ENCODE data around the gene NFX1.
"Not testable (repeated sequence)": the region's sequence is repeated elsewhere in the genome, so short reads cannot be mapped to it uniquely, and the experiment has no call there.

Gene NFX1

DNA sequence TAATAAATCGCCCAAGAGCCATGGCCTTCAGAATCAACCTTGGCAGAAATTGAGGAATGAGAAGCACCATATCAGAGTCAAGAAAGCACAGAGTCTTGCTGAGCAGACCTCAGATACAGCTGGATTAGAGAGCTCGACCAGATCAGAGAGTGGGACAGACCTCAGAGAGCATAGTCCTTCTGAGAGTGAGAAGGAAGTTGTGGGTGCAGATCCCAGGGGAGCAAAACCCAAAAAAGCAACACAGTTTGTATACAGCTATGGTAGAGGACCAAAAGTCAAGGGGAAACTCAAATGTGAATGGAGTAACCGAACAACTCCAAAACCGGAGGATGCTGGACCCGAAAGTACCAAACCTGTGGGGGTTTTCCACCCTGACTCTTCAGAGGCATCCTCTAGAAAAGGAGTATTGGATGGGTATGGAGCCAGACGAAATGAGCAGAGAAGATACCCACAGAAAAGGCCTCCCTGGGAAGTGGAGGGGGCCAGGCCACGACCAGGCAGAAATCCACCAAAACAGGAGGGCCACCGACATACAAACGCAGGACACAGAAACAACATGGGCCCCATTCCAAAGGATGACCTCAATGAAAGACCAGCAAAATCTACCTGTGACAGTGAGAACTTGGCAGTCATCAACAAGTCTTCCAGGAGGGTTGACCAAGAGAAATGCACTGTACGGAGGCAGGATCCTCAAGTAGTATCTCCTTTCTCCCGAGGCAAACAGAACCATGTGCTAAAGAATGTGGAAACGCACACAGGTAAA, 4.5 kb downstream of the NFX1 start:
- Histone ChIP-seq H3K4me1 (ENCODE audit: control insufficient read depth, insufficient read depth, low read length) (peaks cover 38% of the 10 kb centered on the region), H3K27me3 (ENCODE audit: control insufficient read depth, insufficient read depth, low read length) (no peaks in the 10 kb centered on the region), H3K9ac (ENCODE audit: low read length) (no peak overlapping the region), H3K36me3 (ENCODE audit: control insufficient read depth, insufficient read depth, low read length) (peaks cover 5% of the 10 kb centered on the region), H3K4me3 (ENCODE audit: low read length) (no peak overlapping the region), H3K9me3 (ENCODE audit: control insufficient read depth, low read length) (no peaks in the 10 kb centered on the region)

DNA sequence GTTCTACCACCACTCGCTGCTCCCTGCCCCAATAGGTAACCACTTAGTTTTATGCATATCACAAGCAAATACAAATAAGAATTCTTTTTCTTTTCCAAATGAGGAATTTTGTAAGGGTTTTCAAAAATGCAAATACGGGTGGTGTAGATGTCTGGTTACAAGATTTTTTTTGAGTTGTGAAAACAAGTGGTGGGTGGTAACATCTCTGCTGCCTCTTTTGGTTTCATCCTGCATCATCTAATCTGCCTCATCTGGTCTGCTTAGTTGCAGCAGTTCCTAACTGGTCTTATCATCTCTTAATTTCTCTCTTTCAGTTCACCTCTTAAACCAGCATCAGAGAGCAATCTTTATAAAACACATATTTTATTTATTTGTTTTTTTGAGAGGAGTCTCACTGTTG, 5.3 kb downstream of the NFX1 start:
- H3K4me1 ChIP-seq (ENCODE audit: control insufficient read depth, insufficient read depth, low read length): peaks cover 38% of the 10 kb centered on the region
- no peaks in the 10 kb centered on the region for H3K27me3 ChIP-seq (ENCODE audit: control insufficient read depth, insufficient read depth, low read length)
- no peaks in the 10 kb centered on the region for H3K9me3 ChIP-seq (ENCODE audit: control insufficient read depth, low read length)
- H3K36me3 ChIP-seq (ENCODE audit: control insufficient read depth, insufficient read depth, low read length): peaks cover 5% of the 10 kb centered on the region
- no peak overlapping the region for H3K4me3 ChIP-seq (ENCODE audit: low read length)
- H3K9ac ChIP-seq (ENCODE audit: low read length): no peak overlapping the region

DNA sequence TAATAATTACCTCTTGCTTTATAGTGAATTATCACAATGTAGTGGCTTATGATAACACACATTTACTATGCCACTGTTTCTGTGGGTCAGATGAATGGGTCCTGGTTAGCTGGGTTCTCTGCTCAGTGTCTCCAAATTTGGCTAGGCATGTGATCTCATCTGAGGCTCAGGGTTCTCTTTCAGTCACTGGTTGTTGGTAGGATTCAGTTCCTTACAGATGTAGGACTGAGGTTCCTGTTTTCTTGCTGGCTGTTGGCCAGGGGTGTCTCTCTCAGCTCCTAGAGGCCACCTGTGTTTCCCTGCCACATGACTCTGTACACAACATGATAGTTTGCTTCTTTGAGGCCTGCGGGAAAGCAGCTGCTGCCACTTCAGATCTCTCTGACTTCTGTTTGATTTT, 7.1 kb downstream of the NFX1 start:
- Histone ChIP-seq H3K4me3 (ENCODE audit: low read length) (peak overlapping the region; percentile 18), H3K4me1 (ENCODE audit: control insufficient read depth, insufficient read depth, low read length) (peaks cover 25% of the 10 kb centered on the region), H3K27me3 (ENCODE audit: control insufficient read depth, insufficient read depth, low read length) (no peaks in the 10 kb centered on the region), H3K9me3 (ENCODE audit: control insufficient read depth, low read length) (no peaks in the 10 kb centered on the region), H3K36me3 (ENCODE audit: control insufficient read depth, insufficient read depth, low read length) (no peaks in the 10 kb centered on the region), H3K9ac (ENCODE audit: low read length) (no peak overlapping the region)

DNA sequence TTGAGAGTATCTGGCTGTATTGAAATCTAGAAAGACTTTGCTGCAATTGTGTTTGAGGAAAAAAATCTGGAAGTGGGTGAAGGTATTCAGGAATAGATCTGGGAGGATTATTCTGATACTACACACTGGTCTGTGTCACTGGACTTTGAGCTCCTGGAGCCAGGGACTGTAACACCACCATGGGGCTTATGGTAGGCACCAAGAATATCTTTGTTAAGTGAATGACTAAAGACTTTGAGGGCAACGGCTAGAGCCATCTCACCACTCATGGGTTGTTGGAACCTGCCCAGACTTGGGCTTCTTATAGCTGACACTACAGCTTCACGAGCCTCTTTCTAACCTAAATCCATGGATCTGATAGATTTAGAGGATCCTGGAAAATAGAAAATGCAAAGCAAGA, 10.2 kb downstream of the NFX1 start:
- Histone ChIP-seq H3K36me3 (ENCODE audit: control insufficient read depth, insufficient read depth, low read length) (peaks cover 6% of the 10 kb centered on the region), H3K27me3 (ENCODE audit: control insufficient read depth, insufficient read depth, low read length) (no peaks in the 10 kb centered on the region), H3K4me3 (ENCODE audit: low read length) (no peak overlapping the region), H3K4me1 (ENCODE audit: control insufficient read depth, insufficient read depth, low read length) (peaks cover 25% of the 10 kb centered on the region), H3K9ac (ENCODE audit: low read length) (no peak overlapping the region), H3K9me3 (ENCODE audit: control insufficient read depth, low read length) (no peaks in the 10 kb centered on the region)

DNA sequence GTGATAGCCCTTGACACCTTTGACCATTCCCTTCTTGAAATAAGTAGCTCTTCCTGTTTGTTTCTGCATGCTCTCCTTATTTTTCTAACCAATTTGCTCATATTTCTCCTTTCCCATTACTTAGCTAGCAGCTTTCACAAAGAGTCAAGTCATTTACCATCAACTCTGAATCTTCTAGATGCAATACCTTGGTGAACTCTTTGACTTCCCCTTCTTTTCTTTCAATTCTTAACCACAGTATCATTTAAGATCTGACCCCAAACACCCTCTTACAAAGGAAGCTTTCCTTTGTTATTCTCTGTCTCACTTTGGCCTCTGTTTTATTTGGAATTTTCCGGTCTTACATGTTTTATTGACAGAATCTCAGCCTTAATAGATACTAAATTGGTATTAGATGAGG, 14.0 kb downstream of the NFX1 start:
- Histone ChIP-seq H3K4me1 (ENCODE audit: control insufficient read depth, insufficient read depth, low read length) (no peaks in the 10 kb centered on the region), H3K9ac (ENCODE audit: low read length) (no peak overlapping the region), H3K4me3 (ENCODE audit: low read length) (no peak overlapping the region), H3K9me3 (ENCODE audit: control insufficient read depth, low read length) (no peaks in the 10 kb centered on the region), H3K27me3 (ENCODE audit: control insufficient read depth, insufficient read depth, low read length) (no peaks in the 10 kb centered on the region), H3K36me3 (ENCODE audit: control insufficient read depth, insufficient read depth, low read length) (peaks cover 6% of the 10 kb centered on the region)

DNA sequence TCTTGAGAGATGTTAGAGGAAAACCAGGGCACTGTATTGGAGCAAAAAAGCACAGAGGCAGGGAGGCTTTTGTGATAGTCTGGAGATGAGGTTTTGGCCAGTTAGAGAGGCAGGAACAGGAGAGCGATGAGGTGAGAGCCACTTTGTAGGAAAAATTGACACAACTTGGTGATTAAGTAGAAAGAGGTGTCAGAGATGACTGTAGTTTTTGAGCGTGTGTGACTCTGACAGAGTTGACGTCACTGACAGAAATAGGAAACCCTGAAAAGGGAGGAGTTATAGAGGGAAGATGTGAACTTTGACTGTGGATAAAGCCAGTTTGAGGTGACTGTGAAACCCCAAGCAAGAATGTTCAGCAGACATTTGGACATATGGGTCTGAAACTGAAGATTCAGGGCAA, 15.7 kb downstream of the NFX1 start:
- Histone ChIP-seq H3K36me3 (ENCODE audit: control insufficient read depth, insufficient read depth, low read length) (peaks cover 6% of the 10 kb centered on the region), H3K9ac (ENCODE audit: low read length) (no peak overlapping the region), H3K27me3 (ENCODE audit: control insufficient read depth, insufficient read depth, low read length) (no peaks in the 10 kb centered on the region), H3K9me3 (ENCODE audit: control insufficient read depth, low read length) (no peaks in the 10 kb centered on the region), H3K4me3 (ENCODE audit: low read length) (no peak overlapping the region), H3K4me1 (ENCODE audit: control insufficient read depth, insufficient read depth, low read length) (peaks cover 7% of the 10 kb centered on the region)

DNA sequence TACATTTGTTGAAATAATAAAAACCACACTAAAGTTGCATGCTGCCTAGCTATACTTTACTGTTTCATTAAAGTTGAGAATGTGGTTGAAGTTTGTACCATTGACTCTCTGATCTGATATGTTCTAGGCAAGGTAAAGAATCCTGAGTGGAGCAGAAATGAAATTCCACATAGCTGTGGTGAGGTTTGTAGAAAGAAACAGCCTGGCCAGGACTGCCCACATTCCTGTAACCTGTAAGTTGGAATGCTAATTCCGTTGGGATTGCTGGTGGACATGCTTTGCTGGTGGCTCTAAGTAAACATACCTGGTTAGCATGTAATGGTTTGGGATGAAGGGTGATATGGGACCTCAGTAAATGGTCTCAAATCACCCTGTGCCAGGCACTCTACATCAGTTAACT, 16.8 kb downstream of the NFX1 start:
- Histone ChIP-seq H3K4me3 (ENCODE audit: low read length) (no peak overlapping the region), H3K4me1 (ENCODE audit: control insufficient read depth, insufficient read depth, low read length) (peaks cover 7% of the 10 kb centered on the region), H3K27me3 (ENCODE audit: control insufficient read depth, insufficient read depth, low read length) (no peaks in the 10 kb centered on the region), H3K36me3 (ENCODE audit: control insufficient read depth, insufficient read depth, low read length) (peaks cover 9% of the 10 kb centered on the region), H3K9me3 (ENCODE audit: control insufficient read depth, low read length) (no peaks in the 10 kb centered on the region), H3K9ac (ENCODE audit: low read length) (no peak overlapping the region)

DNA sequence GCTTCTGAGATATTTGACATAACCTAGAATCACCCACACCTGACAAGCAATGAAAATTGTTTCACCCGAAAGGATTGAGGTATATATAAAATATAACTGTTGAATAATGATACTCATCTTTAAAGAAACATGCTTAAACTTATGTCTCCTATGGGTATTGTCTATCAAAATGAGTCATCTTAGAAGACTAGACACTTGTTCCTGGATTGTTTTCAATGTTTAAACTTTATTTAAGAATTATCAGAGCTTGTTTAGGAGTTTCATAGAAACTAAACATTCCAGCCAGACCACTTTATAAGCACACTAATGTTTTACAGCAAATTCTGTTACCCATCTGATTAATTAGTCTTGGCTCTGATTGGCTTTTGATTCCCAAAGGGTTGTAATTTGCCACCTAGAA, 19.6 kb downstream of the NFX1 start:
- H3K27me3 ChIP-seq (ENCODE audit: control insufficient read depth, insufficient read depth, low read length): no peaks in the 10 kb centered on the region
- H3K4me1 ChIP-seq (ENCODE audit: control insufficient read depth, insufficient read depth, low read length): peaks cover 7% of the 10 kb centered on the region
- H3K9me3 ChIP-seq (ENCODE audit: control insufficient read depth, low read length): no peaks in the 10 kb centered on the region
- no peak overlapping the region for H3K9ac ChIP-seq (ENCODE audit: low read length)
- H3K36me3 ChIP-seq (ENCODE audit: control insufficient read depth, insufficient read depth, low read length): peaks cover 10% of the 10 kb centered on the region
- no peak overlapping the region for H3K4me3 ChIP-seq (ENCODE audit: low read length)

DNA sequence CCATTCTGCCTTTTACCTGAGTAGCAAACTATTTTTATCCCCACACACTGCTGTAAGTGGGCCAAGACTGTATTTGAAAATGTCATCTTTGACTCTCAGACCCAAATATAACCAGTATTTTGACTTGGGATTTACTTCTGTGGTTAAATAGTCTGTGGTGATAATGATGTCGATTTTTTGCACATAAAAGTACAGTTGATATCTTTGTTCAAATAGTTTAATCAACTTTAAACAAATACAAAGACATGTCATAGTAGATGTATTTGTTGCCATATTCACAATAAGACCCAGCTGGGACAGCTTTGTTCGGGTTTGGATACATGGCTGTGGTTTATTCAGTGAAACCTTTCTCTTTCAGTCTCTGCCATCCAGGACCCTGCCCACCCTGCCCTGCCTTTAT, 20.4 kb downstream of the NFX1 start:
- Histone ChIP-seq H3K4me1 (ENCODE audit: control insufficient read depth, insufficient read depth, low read length) (peaks cover 7% of the 10 kb centered on the region), H3K27me3 (ENCODE audit: control insufficient read depth, insufficient read depth, low read length) (no peaks in the 10 kb centered on the region), H3K4me3 (ENCODE audit: low read length) (no peak overlapping the region), H3K9ac (ENCODE audit: low read length) (no peak overlapping the region), H3K9me3 (ENCODE audit: control insufficient read depth, low read length) (no peaks in the 10 kb centered on the region), H3K36me3 (ENCODE audit: control insufficient read depth, insufficient read depth, low read length) (peaks cover 10% of the 10 kb centered on the region)

DNA sequence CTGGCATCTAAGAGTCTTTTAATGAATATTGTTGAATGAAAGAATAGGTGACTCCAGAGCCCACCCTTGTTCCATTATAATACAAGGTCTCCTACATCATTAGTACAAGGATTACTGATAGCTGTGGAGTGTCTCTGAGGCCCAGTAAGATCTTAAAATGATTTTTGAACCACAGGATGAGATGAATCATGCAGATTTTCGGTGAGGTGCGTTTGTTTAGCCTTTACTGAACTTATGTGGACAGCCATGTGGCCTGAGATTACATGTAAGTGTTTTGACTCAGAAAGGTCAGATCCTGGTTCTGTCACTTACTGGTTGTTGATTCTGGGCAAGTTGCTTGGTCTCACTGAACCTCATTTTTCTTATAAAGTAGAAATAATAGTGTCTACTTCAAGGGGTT, 21.6 kb downstream of the NFX1 start:
- peaks cover 7% of the 10 kb centered on the region for H3K4me1 ChIP-seq (ENCODE audit: control insufficient read depth, insufficient read depth, low read length)

DNA sequence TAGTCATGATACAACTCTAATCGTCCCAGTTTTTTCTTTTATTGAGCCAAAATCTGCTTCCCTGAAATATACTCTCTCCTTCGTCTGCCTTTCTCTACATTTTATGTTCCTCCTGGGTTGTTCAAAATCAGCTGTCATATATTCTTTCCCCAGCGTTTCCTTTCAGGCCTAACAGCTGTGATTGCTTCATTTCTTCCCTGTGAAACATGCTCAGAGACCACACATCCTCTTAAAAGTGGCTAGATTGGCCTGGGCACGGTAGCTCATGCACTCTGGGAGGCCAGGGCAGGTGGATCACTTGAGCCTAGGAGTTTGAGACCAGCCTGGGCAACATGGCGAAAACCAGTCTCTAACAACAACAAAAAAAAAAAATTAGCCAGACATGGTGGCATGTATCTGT, 25.1 kb downstream of the NFX1 start:
- Histone ChIP-seq H3K27me3 (ENCODE audit: control insufficient read depth, insufficient read depth, low read length) (no peaks in the 10 kb centered on the region), H3K36me3 (ENCODE audit: control insufficient read depth, insufficient read depth, low read length) (peaks cover 16% of the 10 kb centered on the region), H3K4me3 (ENCODE audit: low read length) (no peak overlapping the region), H3K9ac (ENCODE audit: low read length) (no peak overlapping the region), H3K4me1 (ENCODE audit: control insufficient read depth, insufficient read depth, low read length) (peaks cover 7% of the 10 kb centered on the region), H3K9me3 (ENCODE audit: control insufficient read depth, low read length) (no peaks in the 10 kb centered on the region)

More for the DNA sequence above, 21.6 kb downstream of the NFX1 start:
- Histone ChIP-seq H3K9me3 (ENCODE audit: control insufficient read depth, low read length) (no peaks in the 10 kb centered on the region), H3K27me3 (ENCODE audit: control insufficient read depth, insufficient read depth, low read length) (no peaks in the 10 kb centered on the region), H3K9ac (ENCODE audit: low read length) (no peak overlapping the region), H3K4me3 (ENCODE audit: low read length) (no peak overlapping the region), H3K36me3 (ENCODE audit: control insufficient read depth, insufficient read depth, low read length) (peaks cover 10% of the 10 kb centered on the region)

DNA sequence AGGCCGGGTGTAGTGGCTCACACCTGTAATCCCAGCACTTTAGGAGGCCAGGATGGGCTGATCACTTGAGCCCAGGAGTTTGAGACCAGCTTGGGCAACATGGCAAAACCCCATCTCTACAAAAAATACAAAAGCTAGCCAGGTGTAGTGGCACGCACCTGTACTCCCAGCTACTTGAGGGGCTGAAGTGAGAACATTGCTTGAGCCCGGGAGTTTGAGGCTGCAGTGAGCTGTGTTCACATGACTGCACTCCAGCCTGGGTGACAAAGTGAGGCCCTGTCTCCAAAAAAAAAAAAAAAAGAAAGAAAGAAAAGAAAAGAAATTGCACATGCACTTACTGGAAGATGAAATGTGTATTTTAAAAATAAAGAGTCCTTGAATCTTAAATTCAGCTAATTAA, 26.8 kb downstream of the NFX1 start:
- not testable (repeated sequence) for H3K4me1 ChIP-seq (ENCODE audit: control insufficient read depth, insufficient read depth, low read length); H3K4me3 ChIP-seq (ENCODE audit: low read length); H3K9ac ChIP-seq (ENCODE audit: low read length); H3K27me3 ChIP-seq (ENCODE audit: control insufficient read depth, insufficient read depth, low read length); H3K9me3 ChIP-seq (ENCODE audit: control insufficient read depth, low read length)
- H3K36me3 ChIP-seq (ENCODE audit: control insufficient read depth, insufficient read depth, low read length): peaks cover 26% of the 10 kb centered on the region

DNA sequence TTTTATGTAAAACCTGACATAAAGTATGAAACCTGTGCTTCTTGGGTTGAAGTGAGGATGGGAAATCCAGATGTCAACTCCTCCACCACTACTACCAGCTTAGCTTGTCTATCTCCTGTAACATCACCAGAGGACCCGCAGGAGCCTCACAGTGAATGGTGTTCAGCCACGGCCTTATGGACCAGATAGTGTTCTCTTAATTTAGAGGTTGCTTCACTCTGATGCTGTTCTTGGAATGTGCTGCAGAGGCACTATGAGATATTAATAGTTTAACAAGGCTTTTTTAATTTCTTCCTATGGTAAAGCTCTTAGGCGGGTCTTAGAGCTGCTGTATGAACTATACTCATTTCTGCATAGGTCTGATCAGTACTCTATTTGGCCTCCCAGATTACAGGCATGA, 27.9 kb downstream of the NFX1 start:
- Histone ChIP-seq H3K4me1 (ENCODE audit: control insufficient read depth, insufficient read depth, low read length) (no peaks in the 10 kb centered on the region), H3K27me3 (ENCODE audit: control insufficient read depth, insufficient read depth, low read length) (no peaks in the 10 kb centered on the region), H3K4me3 (ENCODE audit: low read length) (no peak overlapping the region), H3K9ac (ENCODE audit: low read length) (no peak overlapping the region), H3K36me3 (ENCODE audit: control insufficient read depth, insufficient read depth, low read length) (peaks cover 28% of the 10 kb centered on the region), H3K9me3 (ENCODE audit: control insufficient read depth, low read length) (no peaks in the 10 kb centered on the region)

All from mucosa of stomach (tissue), 1 donor.